Body of pancreas (tissue), 4 donors: ENCODE data around the gene FYB1.

Experiments
- POLR2A ChIP-seq, 3 donors: fragments of 450-650 bp; IDR thresholded peaks; one replicate each; pipeline ENCODE4 v1.6.1; 2016; ENCODE audit warnings: antibody characterized with exemption in 3 of 3, mild to moderate bottlenecking in 2 of 3
- TF ChIP-seq, protein P1 (sequence below), 7 experiments: fragments of 450-650 bp in 4 of 7; fragments of 200-600 bp in 3 of 7; sonication (generic) in 3 of 7; IDR thresholded peaks; one replicate each; pipeline ENCODE4 v1.5.1; 2016 to 2019; ENCODE audit warnings: antibody characterized with exemption in 7 of 7

GRCh38 chr5:39172593-39172992 is 46.8 kb downstream of the FYB1 start:
- TF ChIP-seq, protein P1, sequence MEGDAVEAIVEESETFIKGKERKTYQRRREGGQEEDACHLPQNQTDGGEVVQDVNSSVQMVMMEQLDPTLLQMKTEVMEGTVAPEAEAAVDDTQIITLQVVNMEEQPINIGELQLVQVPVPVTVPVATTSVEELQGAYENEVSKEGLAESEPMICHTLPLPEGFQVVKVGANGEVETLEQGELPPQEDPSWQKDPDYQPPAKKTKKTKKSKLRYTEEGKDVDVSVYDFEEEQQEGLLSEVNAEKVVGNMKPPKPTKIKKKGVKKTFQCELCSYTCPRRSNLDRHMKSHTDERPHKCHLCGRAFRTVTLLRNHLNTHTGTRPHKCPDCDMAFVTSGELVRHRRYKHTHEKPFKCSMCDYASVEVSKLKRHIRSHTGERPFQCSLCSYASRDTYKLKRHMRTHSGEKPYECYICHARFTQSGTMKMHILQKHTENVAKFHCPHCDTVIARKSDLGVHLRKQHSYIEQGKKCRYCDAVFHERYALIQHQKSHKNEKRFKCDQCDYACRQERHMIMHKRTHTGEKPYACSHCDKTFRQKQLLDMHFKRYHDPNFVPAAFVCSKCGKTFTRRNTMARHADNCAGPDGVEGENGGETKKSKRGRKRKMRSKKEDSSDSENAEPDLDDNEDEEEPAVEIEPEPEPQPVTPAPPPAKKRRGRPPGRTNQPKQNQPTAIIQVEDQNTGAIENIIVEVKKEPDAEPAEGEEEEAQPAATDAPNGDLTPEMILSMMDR (IDR thresholded peaks at IDR 0.05), result no peak
- TF ChIP-seq POLR2A (IDR thresholded peaks at IDR 0.05), result no peak
